Measurements from ENCODE around the gene PKIG. TPM values are rescaled to one million over a fixed set of nuclear protein-coding genes. Genes with fewer than 3 reads are reported as not detected.

Gene PKIG
- total RNA-seq, 2 donors from 2014 or later: 237 to 268 TPM

GRCh38 chr20:44597930-44598329 lies 15.6 kb downstream of the PKIG start:
- peaks cover 4 to 94% of the 10 kb centered on the region in 2 donors for H3K4me1 ChIP-seq
- peaks cover 11% of the 10 kb centered on the region for H3K36me3 ChIP-seq
- no peak for DNase-seq (ENCODE audit: low spot score)
- no peak overlapping the region for H3K4me3 ChIP-seq
- no peaks in the 10 kb centered on the region for H3K27me3 ChIP-seq
- H3K9me3 ChIP-seq: no peaks in the 10 kb centered on the region
- TF ChIP-seq CTCF (IDR thresholded peaks at IDR 0.05): no peak
- peak overlapping the region; percentile 89 to 95 for H3K27ac ChIP-seq

GRCh38 chr20:44598423-44599305 lies 16.3 kb downstream of the PKIG start:
- H3K9me3 ChIP-seq: no peaks in the 10 kb centered on the region
- peak overlapping the region; percentile 89 to 95 for H3K27ac ChIP-seq
- TF ChIP-seq CTCF (IDR thresholded peaks at IDR 0.05): no peak
- peaks cover 11% of the 10 kb centered on the region for H3K36me3 ChIP-seq
- H3K4me3 ChIP-seq: peak overlapping the region in 1 of 2 donors; percentile 13
- DNase-seq (ENCODE audit: low spot score): no peak
- H3K4me1 ChIP-seq: peaks cover 4 to 98% of the 10 kb centered on the region in 2 donors
- no peaks in the 10 kb centered on the region for H3K27me3 ChIP-seq

- Histone ChIP-seq H3K27ac (peak overlapping the region; percentile 89 to 95), H3K27me3 (no peaks in the 10 kb centered on the region), H3K36me3 (peaks cover 6% of the 10 kb centered on the region), H3K4me1 (peaks cover 4 to 95% of the 10 kb centered on the region in 2 donors), H3K9me3 (no peaks in the 10 kb centered on the region), H3K4me3 (no peak overlapping the region)
- TF ChIP-seq CTCF (IDR thresholded peaks at IDR 0.05): no peak
- DNase-seq (ENCODE audit: low spot score): no peak
Observed at GRCh38 chr20:44599715-44600114, 17.3 kb downstream of the PKIG start.

GRCh38 chr20:44600301-44600700 lies 17.9 kb downstream of the PKIG start:
- Histone ChIP-seq H3K4me3 (no peak overlapping the region), H3K4me1 (peaks cover 4 to 89% of the 10 kb centered on the region in 2 donors)
- no peak for DNase-seq (ENCODE audit: low spot score)

GRCh38 chr20:44600758-44601201 lies 18.4 kb downstream of the PKIG start:
- Histone ChIP-seq H3K9me3 (no peaks in the 10 kb centered on the region), H3K27me3 (no peaks in the 10 kb centered on the region), H3K36me3 (no peaks in the 10 kb centered on the region), H3K4me1 (peaks cover 4 to 86% of the 10 kb centered on the region in 2 donors), H3K27ac (peak overlapping the region; percentile 89 to 95), H3K4me3 (no peak overlapping the region)
- DNase-seq (ENCODE audit: low spot score): no peak
- TF ChIP-seq CTCF (IDR thresholded peaks at IDR 0.05): no peak

More at GRCh38 chr20:44600301-44600700, 17.9 kb downstream of the PKIG start:
- peaks cover under 1% of the 10 kb centered on the region for H3K36me3 ChIP-seq
- TF ChIP-seq CTCF (IDR thresholded peaks at IDR 0.05): no peak
- no peaks in the 10 kb centered on the region for H3K27me3 ChIP-seq
- no peaks in the 10 kb centered on the region for H3K9me3 ChIP-seq
- H3K27ac ChIP-seq: peak overlapping the region; percentile 89 to 95

All from right atrium auricular region (tissue), 2 donors.